Ectodermal cell (in vitro differentiated cells): Measurements from ENCODE around the gene ANKHD1.
A peak's percentile ranks its signal among the peaks of the same experiment; 100 is the strongest.

Experiments
- H3K27ac ChIP-seq: 2 replicates; pipeline ENCODE4 v1.7.0; 2013; ENCODE audit warnings: mild to moderate bottlenecking, low read depth, low read length; ENCODE audit not compliant: insufficient read depth, poor library complexity, severe bottlenecking
- H3K27me3 ChIP-seq: 2 replicates; pipeline ENCODE4 v1.7.0; 2013; ENCODE audit warnings: mild to moderate bottlenecking, low read length; ENCODE audit not compliant: insufficient read depth, control insufficient read depth, poor library complexity, severe bottlenecking
- H3K36me3 ChIP-seq: one replicate; pipeline ENCODE4 v1.7.0; 2013; ENCODE audit warnings: low read length; ENCODE audit not compliant: control insufficient read depth, insufficient read depth
- H3K4me1 ChIP-seq: one replicate; pipeline ENCODE4 v1.7.0; 2013; ENCODE audit warnings: low read length; ENCODE audit not compliant: control insufficient read depth, insufficient read depth
- H3K4me3 ChIP-seq: 2 replicates; pipeline ENCODE4 v1.7.0; 2013; ENCODE audit warnings: low read depth, low read length, control low read depth; ENCODE audit not compliant: insufficient read depth
- H3K9me3 ChIP-seq: 2 replicates; pipeline ENCODE4 v1.7.0; 2013; ENCODE audit warnings: mild to moderate bottlenecking, low read length, moderate library complexity; ENCODE audit not compliant: control insufficient read depth
- WGBS, 2 experiments: methylation state at CpG; one replicate each; pipeline ENCODE4 v1.1.7; 2013; ENCODE audit warnings: missing lambda C conversion rate in 2 of 2; 5-methylcytosine and 5-hydroxymethylcytosine counted together

The ANKHD1 gene

DNA sequence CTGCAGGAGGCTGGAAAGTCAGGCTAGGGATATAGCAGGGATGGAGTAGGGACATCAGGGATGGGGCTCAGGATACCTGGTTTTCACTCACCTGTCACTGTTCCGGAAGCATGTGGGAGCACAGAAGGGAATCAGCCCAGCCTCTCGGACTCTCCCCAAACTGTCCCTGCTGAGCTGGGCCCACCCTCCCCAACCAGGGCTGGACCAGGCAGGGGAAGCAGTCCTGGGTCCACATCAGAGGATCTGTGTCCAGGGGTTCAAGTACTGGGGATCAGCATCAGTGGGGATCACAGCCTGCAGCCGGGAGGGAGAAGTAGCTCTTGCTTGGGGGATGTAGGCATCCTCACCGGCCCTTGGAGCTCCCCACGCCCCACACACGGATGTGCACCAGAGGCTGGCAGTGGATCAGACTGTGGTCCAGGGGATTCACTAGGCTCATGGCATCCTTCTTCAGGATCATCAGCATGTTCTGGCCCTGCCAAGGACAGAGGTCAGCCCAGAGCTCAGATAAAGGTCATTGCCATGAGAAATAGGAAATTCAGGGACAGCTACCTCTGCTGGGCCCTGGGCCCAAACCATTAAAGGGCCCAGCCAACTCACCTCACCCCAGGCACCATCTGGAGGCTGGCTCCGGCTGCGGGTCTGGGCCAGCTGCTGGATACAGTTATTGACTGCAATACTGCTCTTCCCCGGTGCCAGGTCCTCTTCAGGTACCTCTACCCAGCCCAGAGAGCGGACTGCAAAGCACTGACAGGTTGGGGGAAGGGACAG, 160.3 kb downstream of the ANKHD1 start:
- no peak overlapping the region for H3K4me3 ChIP-seq
- H3K27ac ChIP-seq, result no peak overlapping the region
- peaks cover 17% of the 10 kb centered on the region for H3K4me1 ChIP-seq
- WGBS, 2 experiments, result 93 to 94% methylated on average over 10 of the region's 10 CpGs
- H3K36me3 ChIP-seq, result peaks cover 1% of the 10 kb centered on the region
- no peaks in the 10 kb centered on the region for H3K27me3 ChIP-seq
- no peaks in the 10 kb centered on the region for H3K9me3 ChIP-seq

- H3K9me3 ChIP-seq, result no peaks in the 10 kb centered on the region
- peaks cover 13% of the 10 kb centered on the region for H3K4me1 ChIP-seq
- WGBS, 2 experiments, result 84 to 86% methylated on average over 7 to 8 of the region's 8 CpGs
- H3K4me3 ChIP-seq, result peak overlapping the region; percentile 89
- no peaks in the 10 kb centered on the region for H3K27me3 ChIP-seq
- peaks cover 15% of the 10 kb centered on the region for H3K36me3 ChIP-seq
- H3K27ac ChIP-seq, result no peak overlapping the region
Observed at GRCh38 chr5:140563596-140563995, 162.0 kb downstream of the ANKHD1 start.

DNA sequence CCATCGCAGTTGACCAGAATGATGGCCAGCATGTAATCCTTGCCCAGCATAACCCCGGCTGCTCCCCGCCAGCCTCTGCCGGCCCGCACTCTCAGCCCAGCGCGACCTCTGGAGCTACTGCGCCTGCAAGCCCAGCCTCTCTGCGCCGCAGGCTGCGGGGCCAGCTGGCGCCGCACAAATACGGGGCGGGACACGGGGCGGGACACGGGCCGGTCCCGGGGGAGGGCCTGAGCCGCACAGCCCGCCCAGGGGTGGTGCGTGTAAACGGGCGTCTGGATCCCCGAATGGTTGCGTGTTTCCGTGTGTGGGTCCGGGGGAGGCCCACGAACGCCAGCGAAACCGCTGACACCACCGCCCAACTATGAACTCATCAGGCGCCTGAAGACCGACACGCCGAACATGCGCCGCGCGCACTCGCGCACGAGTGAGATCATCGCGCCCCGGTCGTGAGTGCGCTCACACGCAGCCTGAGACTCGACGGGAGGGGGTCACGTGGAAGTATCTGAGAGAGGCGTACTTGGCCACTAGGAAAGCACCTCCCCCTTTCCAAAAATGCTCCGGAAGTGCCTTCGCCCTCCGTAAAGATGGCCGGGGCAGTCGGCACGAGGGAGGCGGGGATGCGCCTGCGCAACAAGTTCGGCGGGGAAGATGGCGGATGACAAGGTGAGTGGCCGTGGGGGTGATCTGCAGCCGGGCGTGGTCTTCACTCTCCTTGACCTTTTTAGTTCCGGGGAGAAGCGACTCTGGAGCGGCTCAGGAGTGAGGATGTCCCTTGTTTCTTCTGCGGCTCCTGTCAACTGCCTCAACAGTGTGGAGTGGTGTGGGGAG, 162.8 kb downstream of the ANKHD1 start, which contains the start of the genes APBB3 and SLC35A4:
Gene APBB3 (minus strand): TSS at position 403 of the 828 bp plus-strand sequence. CDS start 353 bp downstream, at position 50.
Gene SLC35A4 (plus strand): TSS at position 633 of the 828 bp plus-strand sequence. CDS start 2,342 bp downstream, outside the sequence.
- Histone ChIP-seq H3K4me1 (peaks cover 13% of the 10 kb centered on the region), H3K27ac (peak within 1 kb of the TSS; percentile 71), H3K9me3 (no peaks in the 10 kb centered on the region), H3K36me3 (peaks cover 15% of the 10 kb centered on the region), H3K27me3 (no peaks in the 10 kb centered on the region), H3K4me3 (peak within 1 kb of the TSS; percentile 89)
- WGBS, 2 experiments, result 0% methylated on average over 74 of the region's 74 CpGs

GRCh38 chr5:140565024-140565779, 163.6 kb downstream of the ANKHD1 start:
- H3K4me1 ChIP-seq, result peaks cover 13% of the 10 kb centered on the region
- no peaks in the 10 kb centered on the region for H3K27me3 ChIP-seq
- 6 to 7% methylated on average over 13 of the region's 13 CpGs for WGBS, 2 experiments
- H3K27ac ChIP-seq, result no peak overlapping the region
- H3K36me3 ChIP-seq, result peaks cover 15% of the 10 kb centered on the region
- no peaks in the 10 kb centered on the region for H3K9me3 ChIP-seq
- peak overlapping the region; percentile 89 for H3K4me3 ChIP-seq

- H3K36me3 ChIP-seq, result peaks cover 15% of the 10 kb centered on the region
- peak overlapping the region; percentile 89 for H3K4me3 ChIP-seq
- H3K27me3 ChIP-seq, result no peaks in the 10 kb centered on the region
- 90 to 95% methylated on average over 4 of the region's 4 CpGs for WGBS, 2 experiments
- H3K9me3 ChIP-seq, result no peaks in the 10 kb centered on the region
- peaks cover 13% of the 10 kb centered on the region for H3K4me1 ChIP-seq
- no peak overlapping the region for H3K27ac ChIP-seq
Observed at GRCh38 chr5:140565780-140566095, 164.1 kb downstream of the ANKHD1 start.

GRCh38 chr5:140566665-140567064, 165.0 kb downstream of the ANKHD1 start:
- WGBS, 2 experiments, result 93 to 95% methylated on average over 5 of the region's 5 CpGs
- H3K27ac ChIP-seq, result no peak overlapping the region

GRCh38 chr5:140567136-140567818, 165.6 kb downstream of the ANKHD1 start:
- Histone ChIP-seq H3K4me3 (no peak overlapping the region), H3K27ac (no peak overlapping the region), H3K4me1 (peaks cover 13% of the 10 kb centered on the region), H3K36me3 (peaks cover 15% of the 10 kb centered on the region), H3K9me3 (no peaks in the 10 kb centered on the region), H3K27me3 (no peaks in the 10 kb centered on the region)
- 95% methylated on average over 22 of the region's 22 CpGs for WGBS, 2 experiments

More at GRCh38 chr5:140566665-140567064, 165.0 kb downstream of the ANKHD1 start:
- no peaks in the 10 kb centered on the region for H3K9me3 ChIP-seq
- no peak overlapping the region for H3K4me3 ChIP-seq
- H3K4me1 ChIP-seq, result peaks cover 13% of the 10 kb centered on the region
- H3K36me3 ChIP-seq, result peaks cover 15% of the 10 kb centered on the region
- H3K27me3 ChIP-seq, result no peaks in the 10 kb centered on the region

GRCh38 chr5:140567871-140568270, 166.2 kb downstream of the ANKHD1 start:
- H3K9me3 ChIP-seq, result no peaks in the 10 kb centered on the region
- H3K4me3 ChIP-seq, result no peak overlapping the region
- H3K27me3 ChIP-seq, result no peaks in the 10 kb centered on the region
- WGBS, 2 experiments, result 94 to 97% methylated on average over 13 of the region's 13 CpGs
- H3K36me3 ChIP-seq, result peaks cover 15% of the 10 kb centered on the region
- H3K4me1 ChIP-seq, result peaks cover 13% of the 10 kb centered on the region
- no peak overlapping the region for H3K27ac ChIP-seq

DNA sequence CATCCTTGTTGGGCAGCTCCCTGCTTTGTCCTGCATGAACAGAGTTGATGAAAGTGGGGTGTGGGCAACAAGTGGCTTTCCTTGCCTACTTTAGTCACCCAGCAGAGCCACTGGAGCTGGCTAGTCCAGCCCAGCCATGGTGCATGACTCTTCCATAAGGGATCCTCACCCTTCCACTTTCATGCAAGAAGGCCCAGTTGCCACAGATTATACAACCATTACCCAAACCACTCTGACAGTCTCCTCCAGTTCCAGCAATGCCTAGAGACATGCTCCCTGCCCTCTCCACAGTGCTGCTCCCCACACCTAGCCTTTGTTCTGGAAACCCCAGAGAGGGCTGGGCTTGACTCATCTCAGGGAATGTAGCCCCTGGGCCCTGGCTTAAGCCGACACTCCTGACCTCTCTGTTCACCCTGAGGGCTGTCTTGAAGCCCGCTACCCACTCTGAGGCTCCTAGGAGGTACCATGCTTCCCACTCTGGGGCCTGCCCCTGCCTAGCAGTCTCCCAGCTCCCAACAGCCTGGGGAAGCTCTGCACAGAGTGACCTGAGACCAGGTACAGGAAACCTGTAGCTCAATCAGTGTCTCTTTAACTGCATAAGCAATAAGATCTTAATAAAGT, 166.9 kb downstream of the ANKHD1 start:
- Histone ChIP-seq H3K36me3 (peaks cover 15% of the 10 kb centered on the region), H3K27me3 (no peaks in the 10 kb centered on the region), H3K9me3 (no peaks in the 10 kb centered on the region), H3K27ac (no peak overlapping the region), H3K4me3 (no peak overlapping the region), H3K4me1 (peaks cover 8% of the 10 kb centered on the region)
- WGBS, 2 experiments, result 90 to 95% methylated on average over 2 of the region's 2 CpGs
